ENCODE results near the gene RNASE11.

RNASE11 gene

GRCh38 chr14:20539906-20540305 lies 47.9 kb downstream of the RNASE11 start:
- H3K27ac ChIP-seq = no peak overlapping the region
- TF ChIP-seq, protein P1, sequence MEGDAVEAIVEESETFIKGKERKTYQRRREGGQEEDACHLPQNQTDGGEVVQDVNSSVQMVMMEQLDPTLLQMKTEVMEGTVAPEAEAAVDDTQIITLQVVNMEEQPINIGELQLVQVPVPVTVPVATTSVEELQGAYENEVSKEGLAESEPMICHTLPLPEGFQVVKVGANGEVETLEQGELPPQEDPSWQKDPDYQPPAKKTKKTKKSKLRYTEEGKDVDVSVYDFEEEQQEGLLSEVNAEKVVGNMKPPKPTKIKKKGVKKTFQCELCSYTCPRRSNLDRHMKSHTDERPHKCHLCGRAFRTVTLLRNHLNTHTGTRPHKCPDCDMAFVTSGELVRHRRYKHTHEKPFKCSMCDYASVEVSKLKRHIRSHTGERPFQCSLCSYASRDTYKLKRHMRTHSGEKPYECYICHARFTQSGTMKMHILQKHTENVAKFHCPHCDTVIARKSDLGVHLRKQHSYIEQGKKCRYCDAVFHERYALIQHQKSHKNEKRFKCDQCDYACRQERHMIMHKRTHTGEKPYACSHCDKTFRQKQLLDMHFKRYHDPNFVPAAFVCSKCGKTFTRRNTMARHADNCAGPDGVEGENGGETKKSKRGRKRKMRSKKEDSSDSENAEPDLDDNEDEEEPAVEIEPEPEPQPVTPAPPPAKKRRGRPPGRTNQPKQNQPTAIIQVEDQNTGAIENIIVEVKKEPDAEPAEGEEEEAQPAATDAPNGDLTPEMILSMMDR (IDR thresholded peaks at IDR 0.05) = no peak
- TF ChIP-seq ZFX (IDR thresholded peaks at IDR 0.05; ENCODE audit: borderline replicate concordance) = no peak
